HepG2 (cell line): ENCODE data around the gene CLDN5. TPM values are rescaled to one million over a fixed set of nuclear protein-coding genes. Genes with fewer than 3 reads are reported as not detected.
A peak's percentile ranks its signal among the peaks of the same experiment; 100 is the strongest.

ENCODE experiments used
- EP300 ChIP-seq, 3 experiments: sonication (generic) in 1 of 3; formaldehyde crosslinking in 1 of 3; IDR thresholded peaks; 2 replicates each; pipeline versions ENCODE4 v1.5.1 to v1.6.1; 2011 to 2020; ENCODE audit warnings: low read depth in 2 of 3, low read length in 2 of 3, borderline replicate concordance in 1 of 3, improper control_type of control experiment in 1 of 3, mild to moderate bottlenecking in 1 of 3, missing genetic modification reagents in 1 of 3, moderate library complexity in 1 of 3
- GPN1 ChIP-seq: sonication (generic); formaldehyde crosslinking; IDR thresholded peaks from 2 replicates; pipeline ENCODE4 v1.5.1; 2020; ENCODE audit warnings: missing genetic modification reagents, borderline replicate concordance
- HIC2 ChIP-seq: sonication (generic); formaldehyde crosslinking; IDR thresholded peaks from 2 replicates; pipeline ENCODE4 v1.9.0; 2022; ENCODE audit warnings: low read depth, missing genetic modification reagents
- KLF11 ChIP-seq: IDR thresholded peaks from 2 replicates; pipeline ENCODE4 v1.6.1; 2016; ENCODE audit warnings: missing compliant biosample characterization
- MAZ ChIP-seq, 2 experiments: sonication (generic) in 1 of 2; formaldehyde crosslinking in 1 of 2; IDR thresholded peaks; 2 replicates each; pipeline versions ENCODE4 v1.5.0 to v1.6.1; 2012 to 2020; ENCODE audit warnings: low read depth in 2 of 2, mild to moderate bottlenecking in 2 of 2, borderline replicate concordance in 1 of 2, improper control_type of control experiment in 1 of 2, low read length in 1 of 2, missing genetic modification reagents in 1 of 2, moderate library complexity in 1 of 2
- MTERF4 ChIP-seq: sonication (generic); formaldehyde crosslinking; IDR thresholded peaks from 2 replicates; pipeline ENCODE4 v1.8.0; 2023; ENCODE audit warnings: mild to moderate bottlenecking, missing genetic modification reagents
- POGZ ChIP-seq: sonication (generic); formaldehyde crosslinking; IDR thresholded peaks from 2 replicates; pipeline ENCODE4 v1.4.0; 2020; ENCODE audit warnings: mild to moderate bottlenecking, missing genetic modification reagents
- SMARCC2 ChIP-seq: fragments of 450-650 bp; IDR thresholded peaks from 2 replicates; pipeline ENCODE4 v1.6.1; 2017; ENCODE audit warnings: antibody characterized with exemption, mild to moderate bottlenecking
- ZBED4 ChIP-seq: sonication (generic); formaldehyde crosslinking; IDR thresholded peaks from 2 replicates; pipeline ENCODE4 v1.4.0; 2020; ENCODE audit warnings: missing genetic modification reagents, borderline replicate concordance
- ZNF142 ChIP-seq: sonication (generic); formaldehyde crosslinking; IDR thresholded peaks from 2 replicates; pipeline ENCODE4 v1.4.0; 2020; ENCODE audit warnings: missing genetic modification reagents
- ZNF234 ChIP-seq: sonication (generic); formaldehyde crosslinking; conservative IDR thresholded peaks from 2 replicates; pipeline ENCODE4 v1.5.1; 2020; ENCODE audit warnings: mild to moderate bottlenecking, missing genetic modification reagents
- ZNF343 ChIP-seq: sonication (generic); formaldehyde crosslinking; IDR thresholded peaks from 2 replicates; pipeline ENCODE4 v1.4.0; 2020; ENCODE audit warnings: mild to moderate bottlenecking, missing genetic modification reagents
- ZNF441 ChIP-seq: sonication (generic); formaldehyde crosslinking; IDR thresholded peaks from 2 replicates; pipeline ENCODE4 v1.7.0; 2021; ENCODE audit warnings: missing genetic modification reagents, borderline replicate concordance
- ZNF782 ChIP-seq: sonication (generic); formaldehyde crosslinking; IDR thresholded peaks from 2 replicates; pipeline ENCODE4 v1.4.0; 2020; ENCODE audit warnings: missing genetic modification reagents, mild to moderate bottlenecking, borderline replicate concordance
- polyA plus RNA-seq, 8 experiments: library from polyadenylated mRNA; depleted of rRNA in 3 of 8; stranded (reverse) in 7 of 8; unstranded in 1 of 8; fragments of >200 nt; fragmentation: Illumina TruSeq in 4 of 8; extraction: Trizol in 4 of 8; gene quantifications; 2 replicates each; pipeline versions ENCODE4 v1.2.1 to v1.2.3, GENCODE V29; 2011 to 2016; ENCODE audit warnings: low read depth in 4 of 8, missing spikeins in 1 of 8, mixed read lengths in 1 of 8; ENCODE audit not compliant: insufficient read depth in 1 of 8
- total RNA-seq, 5 experiments: library from RNA; depleted of rRNA; stranded (reverse); fragments of >200 nt; fragmentation: Illumina TruSeq; extraction: Trizol; gene quantifications; 2 replicates each; pipeline ENCODE4 v1.2.3, GENCODE V29; 2016; ENCODE audit warnings: low read depth in 1 of 5

The CLDN5 gene
- total and polyA plus RNA-seq, 2 of the 13 experiments (the other 11 are each of a cell fraction or from before 2014, with no cell fraction given), result not detected

- TF ChIP-seq POGZ (CRISPR knock-in tag) (no peak), ZNF782 (no peak), ZNF343 (no peak), MTERF4 (CRISPR knock-in tag) (no peak), ZBED4 (CRISPR knock-in tag) (no peak), ZNF441 (CRISPR knock-in tag) (no peak), ZNF142 (CRISPR knock-in tag) (no peak), EP300 (IDR thresholded peaks at IDR 0.05; ENCODE audit: low read depth in 2 of 2, low read length in 2 of 2) (no peak; a peak in 1 of 4 replicates), EP300 (CRISPR knock-in tag; IDR thresholded peaks at IDR 0.05; ENCODE audit: borderline replicate concordance) (no peak), KLF11 (CRISPR knock-in tag) (no peak), GPN1 (CRISPR knock-in tag) (no peak), ZNF234 (CRISPR knock-in tag) (no peak), MAZ (IDR thresholded peaks at IDR 0.05; ENCODE audit: borderline replicate concordance, low read depth, low read length) (peak; percentile 33; the same call in 1 of the 2 replicates), MAZ (CRISPR knock-in tag; IDR thresholded peaks at IDR 0.05; ENCODE audit: low read depth) (no peak), HIC2 (CRISPR knock-in tag) (no peak), SMARCC2 (no peak)
These were observed 45.3 kb downstream of the CLDN5 start, which contains the start of gene UFD1 (continued) for GRCh38 chr22:19478901-19479354.
